Fibroblast of lung (primary cell): ENCODE measurements around the gene ZNF831. TPM values are rescaled to one million over a fixed set of nuclear protein-coding genes. Genes with fewer than 3 reads are reported as not detected.

Experiments used
- DNase-seq, 2 donors: peaks; one replicate each; pipeline versions ENCODE4 v3.0.0 to v3.0.0-alpha.2; 2010; ENCODE audit warnings: low read depth in 2 of 2
- H2AFZ ChIP-seq: 2 replicates; pipeline ENCODE4 v1.5.1; 2012; ENCODE audit warnings: low read length, control low read depth, inconsistent platforms
- H3K27ac ChIP-seq: 2 replicates; pipeline ENCODE4 v1.5.1; 2011; ENCODE audit warnings: low read length, control low read depth; ENCODE audit not compliant: insufficient read depth
- H3K27me3 ChIP-seq: 2 replicates; pipeline ENCODE4 v1.5.1; 2011; ENCODE audit warnings: mild to moderate bottlenecking, low read length; ENCODE audit not compliant: control insufficient read depth, insufficient read depth
- H3K36me3 ChIP-seq: 2 replicates; pipeline ENCODE4 v1.5.1; 2011; ENCODE audit warnings: low read length; ENCODE audit not compliant: control insufficient read depth, insufficient read depth
- H3K4me1 ChIP-seq: 2 replicates; pipeline ENCODE4 v1.5.1; 2011; ENCODE audit warnings: low read length; ENCODE audit not compliant: control insufficient read depth, insufficient read depth; ENCODE audit errors: extremely low read depth
- H3K4me2 ChIP-seq: 2 replicates; pipeline ENCODE4 v1.5.1; 2011; ENCODE audit warnings: low read length, control low read depth; ENCODE audit not compliant: insufficient read depth; ENCODE audit errors: extremely low read depth
- H3K4me3 ChIP-seq, 4 experiments: fragments of 200-600 bp in 1 of 4; sonication (generic) in 1 of 4; replicated peaks in 1 of 4; 2 replicates each; pipeline ENCODE4 v1.5.1; 2011 to 2016; ENCODE audit warnings: low read length in 4 of 4, low read depth in 3 of 4, mild to moderate bottlenecking in 3 of 4, control low read depth in 2 of 4, inconsistent platforms in 1 of 4, mixed read lengths in 1 of 4; ENCODE audit not compliant: insufficient read depth in 1 of 4; ENCODE audit errors: control extremely low read depth in 1 of 4
- H3K79me2 ChIP-seq: 2 replicates; pipeline ENCODE4 v1.5.1; 2012; ENCODE audit warnings: mild to moderate bottlenecking, low read length, inconsistent platforms; ENCODE audit not compliant: control insufficient read depth, insufficient read depth
- H3K9ac ChIP-seq: 2 replicates; pipeline ENCODE4 v1.5.1; 2011; ENCODE audit warnings: mild to moderate bottlenecking, low read length, control low read depth; ENCODE audit not compliant: insufficient read depth
- H3K9me3 ChIP-seq: 2 replicates; pipeline ENCODE4 v1.5.1; 2012; ENCODE audit warnings: low read depth, low read length; ENCODE audit not compliant: control insufficient read depth, insufficient read depth
- H4K20me1 ChIP-seq: 2 replicates; pipeline ENCODE4 v1.5.1; 2011; ENCODE audit warnings: low read length; ENCODE audit not compliant: control insufficient read depth, insufficient read depth; ENCODE audit errors: extremely low read depth
- CTCF ChIP-seq, 2 donors: IDR thresholded peaks in 1 of 2; conservative IDR thresholded peaks in 1 of 2; 1 replicate in 1 of 2; 2 replicates in 1 of 2; pipeline ENCODE4 v1.5.1; 2011 to 2012; ENCODE audit warnings: low read length in 2 of 2, control low read depth in 1 of 2, inconsistent platforms in 1 of 2, low read depth in 1 of 2, mild to moderate bottlenecking in 1 of 2
- EZH2 ChIP-seq: IDR thresholded peaks from 2 replicates; pipeline ENCODE4 v1.5.1; 2012; ENCODE audit warnings: low read length, control low read depth, mild to moderate bottlenecking; ENCODE audit errors: missing control alignments
- polyA plus RNA-seq, 2 donors: library from polyadenylated mRNA; depleted of rRNA in 1 of 2; stranded (reverse) in 1 of 2; unstranded in 1 of 2; fragments of >200 nt; gene quantifications; 2 replicates each; pipeline ENCODE4 v1.2.1, GENCODE V29; 2011 to 2012; ENCODE audit warnings: missing spikeins in 1 of 2
- total RNA-seq: library from RNA; depleted of rRNA; stranded (reverse); fragments of >200 nt; gene quantifications from 2 replicates; pipeline ENCODE4 v1.2.1, GENCODE V29; 2014

The ZNF831 gene
- total and polyA plus RNA-seq, 2 donors (not counting 1 experiment from before 2014, with no cell fraction given), result not detected

GRCh38 chr20:59159493-59160376 is 3.9 kb upstream of the ZNF831 start:
- Histone ChIP-seq H3K9me3 (no peaks in the 10 kb centered on the region), H3K4me3 (no peak overlapping the region), H3K27ac (no peak overlapping the region), H2AFZ (no peak overlapping the region), H3K4me2 (no peak overlapping the region), H3K4me1 (no peaks in the 10 kb centered on the region), H3K9ac (no peak overlapping the region), H3K79me2 (no peaks in the 10 kb centered on the region), H3K27me3 (no peaks in the 10 kb centered on the region), H3K36me3 (no peaks in the 10 kb centered on the region), H4K20me1 (no peaks in the 10 kb centered on the region)
- no peak for DNase-seq
- TF ChIP-seq EZH2 (no peak), CTCF (conservative IDR thresholded peaks at IDR 0.05 in 1 of 2, IDR thresholded peaks at IDR 0.05 in 1 of 2; ENCODE audit: low read depth in 1 of 2, low read length in 2 of 2) (no peak)

- no peak overlapping the region for H3K4me3 ChIP-seq
- no peaks in the 10 kb centered on the region for H3K79me2 ChIP-seq
- H3K27me3 ChIP-seq, result no peaks in the 10 kb centered on the region
- no peaks in the 10 kb centered on the region for H3K4me1 ChIP-seq
- no peak for TF ChIP-seq CTCF (conservative IDR thresholded peaks at IDR 0.05 in 1 of 2, IDR thresholded peaks at IDR 0.05 in 1 of 2; ENCODE audit: low read depth in 1 of 2, low read length in 2 of 2)
- TF ChIP-seq EZH2, result no peak
- no peak for DNase-seq
- H3K36me3 ChIP-seq, result no peaks in the 10 kb centered on the region
- H2AFZ ChIP-seq, result no peak overlapping the region
- no peaks in the 10 kb centered on the region for H3K9me3 ChIP-seq
- H3K27ac ChIP-seq, result no peak overlapping the region
- H3K4me2 ChIP-seq, result no peak overlapping the region
- no peaks in the 10 kb centered on the region for H4K20me1 ChIP-seq
- H3K9ac ChIP-seq, result no peak overlapping the region
Measured at GRCh38 chr20:59160389-59161115, 3.1 kb upstream of the ZNF831 start.

GRCh38 chr20:59161721-59162120 is 1.9 kb upstream of the ZNF831 start:
- no peak overlapping the region for H3K9ac ChIP-seq
- H3K27me3 ChIP-seq, result no peaks in the 10 kb centered on the region
- no peak for DNase-seq
- H3K79me2 ChIP-seq, result no peaks in the 10 kb centered on the region
- no peaks in the 10 kb centered on the region for H3K9me3 ChIP-seq
- H3K36me3 ChIP-seq, result no peaks in the 10 kb centered on the region
- no peak overlapping the region for H3K27ac ChIP-seq
- no peaks in the 10 kb centered on the region for H4K20me1 ChIP-seq
- no peaks in the 10 kb centered on the region for H3K4me1 ChIP-seq
- no peak overlapping the region for H3K4me2 ChIP-seq
- no peak overlapping the region for H2AFZ ChIP-seq
- no peak for TF ChIP-seq CTCF (conservative IDR thresholded peaks at IDR 0.05 in 1 of 2, IDR thresholded peaks at IDR 0.05 in 1 of 2; ENCODE audit: low read depth in 1 of 2, low read length in 2 of 2)
- TF ChIP-seq EZH2, result no peak
- no peak overlapping the region for H3K4me3 ChIP-seq
